ENCODE data around the gene DNAJC18.

GRCh38 chr5:139364466-139364865 is 74.9 kb downstream of the DNAJC18 start:
- no peak for TF ChIP-seq ATF3 (IDR thresholded peaks at IDR 0.05)
- TF ChIP-seq SP1 (IDR thresholded peaks at IDR 0.05) = no peak
- no peak for TF ChIP-seq CTCF (IDR thresholded peaks at IDR 0.05; ENCODE audit: low read depth, low read length, missing input control)
- TF ChIP-seq TAF1 (conservative IDR thresholded peaks at IDR 0.05) = no peak
- TF ChIP-seq RAD21 (IDR thresholded peaks at IDR 0.05) = no peak
- no peak for TF ChIP-seq REST (IDR thresholded peaks at IDR 0.05)
- TF ChIP-seq YY1 (IDR thresholded peaks at IDR 0.05) = no peak
- no peak for TF ChIP-seq RXRA (IDR thresholded peaks at IDR 0.05)
- TF ChIP-seq EGR1 (IDR thresholded peaks at IDR 0.05; ENCODE audit: low read depth in 2 of 2) = no peak
- no peak for TF ChIP-seq GABPA (IDR thresholded peaks at IDR 0.05 in 1 of 2, conservative IDR thresholded peaks at IDR 0.05 in 1 of 2)
- no peak for TF ChIP-seq MAX (IDR thresholded peaks at IDR 0.05)
- TF ChIP-seq JUND (IDR thresholded peaks at IDR 0.05) = no peak

Data from liver (tissue), 3 donors.